ENCODE measurements around the gene SOS1.

Gene SOS1

DNA sequence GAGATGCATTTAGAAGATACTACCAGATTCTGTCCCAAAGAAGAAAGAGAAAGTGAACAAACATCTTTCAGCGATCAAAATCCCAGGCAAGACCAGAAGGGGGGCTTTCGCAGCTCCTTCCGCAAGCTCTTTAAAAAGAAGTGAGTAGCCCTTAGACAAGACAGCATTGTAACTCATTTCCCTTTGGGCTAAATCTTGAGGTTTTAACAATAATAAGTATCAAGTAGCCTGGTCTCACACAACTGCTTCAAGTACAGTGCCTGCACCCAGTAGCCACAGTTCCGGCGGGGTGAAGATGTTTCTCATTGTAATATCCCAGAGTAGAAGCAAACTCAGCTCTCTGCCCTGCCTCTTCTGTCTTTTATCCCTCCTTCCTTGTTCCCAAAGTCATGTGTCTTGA lies 154.8 kb downstream of the SOS1 start:
- TF ChIP-seq, protein P1, sequence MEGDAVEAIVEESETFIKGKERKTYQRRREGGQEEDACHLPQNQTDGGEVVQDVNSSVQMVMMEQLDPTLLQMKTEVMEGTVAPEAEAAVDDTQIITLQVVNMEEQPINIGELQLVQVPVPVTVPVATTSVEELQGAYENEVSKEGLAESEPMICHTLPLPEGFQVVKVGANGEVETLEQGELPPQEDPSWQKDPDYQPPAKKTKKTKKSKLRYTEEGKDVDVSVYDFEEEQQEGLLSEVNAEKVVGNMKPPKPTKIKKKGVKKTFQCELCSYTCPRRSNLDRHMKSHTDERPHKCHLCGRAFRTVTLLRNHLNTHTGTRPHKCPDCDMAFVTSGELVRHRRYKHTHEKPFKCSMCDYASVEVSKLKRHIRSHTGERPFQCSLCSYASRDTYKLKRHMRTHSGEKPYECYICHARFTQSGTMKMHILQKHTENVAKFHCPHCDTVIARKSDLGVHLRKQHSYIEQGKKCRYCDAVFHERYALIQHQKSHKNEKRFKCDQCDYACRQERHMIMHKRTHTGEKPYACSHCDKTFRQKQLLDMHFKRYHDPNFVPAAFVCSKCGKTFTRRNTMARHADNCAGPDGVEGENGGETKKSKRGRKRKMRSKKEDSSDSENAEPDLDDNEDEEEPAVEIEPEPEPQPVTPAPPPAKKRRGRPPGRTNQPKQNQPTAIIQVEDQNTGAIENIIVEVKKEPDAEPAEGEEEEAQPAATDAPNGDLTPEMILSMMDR (conservative IDR thresholded peaks at IDR 0.05; ENCODE audit: low read depth, low read length), result no peak
- Histone ChIP-seq H3K27me3 (ENCODE audit: insufficient read depth, low read depth) (no peaks in the 10 kb centered on the region), H4K20me1 (ENCODE audit: insufficient read depth) (no peaks in the 10 kb centered on the region), H3K4me1 (ENCODE audit: low read depth, poor library complexity, severe bottlenecking) (peaks cover 3% of the 10 kb centered on the region), H3K79me2 (ENCODE audit: insufficient read depth, low read depth) (no peaks in the 10 kb centered on the region), H3K4me3 (IDR thresholded peaks at IDR 0.05; ENCODE audit: insufficient read depth, low read depth, low read length) (no peak overlapping the region), H2AFZ (ENCODE audit: low read depth) (no peak overlapping the region), H3K36me3 (ENCODE audit: insufficient read depth) (no peaks in the 10 kb centered on the region), H3K4me2 (no peak overlapping the region), H3K27ac (no peak overlapping the region), H3K9ac (no peak overlapping the region)

DNA sequence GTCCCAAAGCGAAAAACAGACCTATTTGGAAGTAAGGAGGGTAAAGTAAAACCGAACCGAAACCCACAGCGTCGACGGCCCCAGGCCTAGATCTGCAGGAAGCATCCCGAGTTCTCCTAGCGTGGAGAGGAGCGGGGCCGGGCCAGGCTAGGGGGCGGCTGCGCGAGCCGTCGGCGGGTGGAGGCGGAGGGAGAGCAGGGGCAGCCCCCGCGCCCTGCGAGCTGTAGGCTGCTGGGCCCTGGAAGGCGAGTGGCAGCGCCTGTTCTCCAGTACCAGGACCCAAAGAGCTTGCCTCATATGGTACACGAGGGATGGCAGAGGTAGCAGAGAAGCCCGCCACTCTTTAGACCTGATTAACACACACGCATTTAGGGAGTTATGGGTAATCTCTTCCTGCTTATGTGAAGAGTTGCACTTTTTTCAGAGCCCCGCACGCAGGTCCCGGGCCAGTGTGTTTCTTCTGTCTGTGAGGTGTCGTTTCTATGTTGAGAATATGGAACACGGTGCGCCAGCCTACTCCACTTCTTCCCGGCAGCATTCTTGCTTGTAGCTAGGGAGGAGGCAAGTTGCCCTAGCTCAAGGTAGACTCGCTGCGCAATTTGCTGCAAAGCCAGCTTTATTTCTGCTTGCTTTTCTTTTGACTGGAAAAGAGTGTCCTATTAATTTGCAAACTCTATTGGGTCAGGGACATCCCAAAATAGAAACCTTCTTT lies 160.1 kb downstream of the SOS1 start:
- H4K20me1 ChIP-seq (ENCODE audit: insufficient read depth), result no peaks in the 10 kb centered on the region
- no peaks in the 10 kb centered on the region for H3K36me3 ChIP-seq (ENCODE audit: insufficient read depth)
- no peak overlapping the region for H3K9ac ChIP-seq
- H3K27me3 ChIP-seq (ENCODE audit: insufficient read depth, low read depth), result no peaks in the 10 kb centered on the region
- no peak overlapping the region for H3K4me3 ChIP-seq (IDR thresholded peaks at IDR 0.05; ENCODE audit: insufficient read depth, low read depth, low read length)
- H3K4me1 ChIP-seq (ENCODE audit: low read depth, poor library complexity, severe bottlenecking), result peaks cover 3% of the 10 kb centered on the region
- H3K79me2 ChIP-seq (ENCODE audit: insufficient read depth, low read depth), result no peaks in the 10 kb centered on the region
- TF ChIP-seq, protein P1 (conservative IDR thresholded peaks at IDR 0.05; ENCODE audit: low read depth, low read length), result no peak
- H2AFZ ChIP-seq (ENCODE audit: low read depth), result no peak overlapping the region
- H3K4me2 ChIP-seq, result no peak overlapping the region
- H3K27ac ChIP-seq, result no peak overlapping the region

DNA sequence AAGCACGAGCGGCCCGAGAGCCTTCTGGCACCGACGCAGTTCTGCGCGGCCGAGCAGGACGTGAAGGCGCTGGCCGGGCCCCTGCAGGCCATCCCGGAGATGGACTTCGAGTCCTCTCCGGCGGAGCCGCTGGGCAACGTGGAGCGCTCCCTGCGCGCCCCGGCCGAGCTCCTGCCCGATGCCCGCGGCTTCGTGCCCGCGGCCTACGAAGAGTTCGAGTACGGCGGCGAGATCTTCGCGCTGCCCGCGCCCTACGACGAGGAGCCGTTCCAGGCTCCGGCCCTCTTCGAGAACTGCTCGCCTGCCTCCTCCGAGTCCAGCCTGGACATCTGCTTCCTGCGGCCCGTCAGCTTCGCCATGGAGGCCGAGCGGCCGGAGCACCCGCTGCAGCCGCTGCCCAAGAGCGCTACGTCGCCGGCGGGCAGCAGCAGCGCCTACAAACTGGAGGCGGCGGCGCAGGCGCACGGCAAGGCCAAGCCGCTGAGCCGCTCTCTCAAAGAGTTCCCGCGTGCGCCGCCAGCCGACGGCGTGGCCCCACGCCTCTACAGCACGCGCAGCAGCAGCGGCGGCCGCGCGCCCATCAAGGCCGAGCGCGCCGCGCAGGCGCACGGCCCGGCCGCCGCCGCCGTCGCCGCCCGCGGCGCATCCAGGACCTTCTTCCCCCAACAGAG lies 160.8 kb downstream of the SOS1 start:
- H3K9ac ChIP-seq, result no peak overlapping the region

DNA sequence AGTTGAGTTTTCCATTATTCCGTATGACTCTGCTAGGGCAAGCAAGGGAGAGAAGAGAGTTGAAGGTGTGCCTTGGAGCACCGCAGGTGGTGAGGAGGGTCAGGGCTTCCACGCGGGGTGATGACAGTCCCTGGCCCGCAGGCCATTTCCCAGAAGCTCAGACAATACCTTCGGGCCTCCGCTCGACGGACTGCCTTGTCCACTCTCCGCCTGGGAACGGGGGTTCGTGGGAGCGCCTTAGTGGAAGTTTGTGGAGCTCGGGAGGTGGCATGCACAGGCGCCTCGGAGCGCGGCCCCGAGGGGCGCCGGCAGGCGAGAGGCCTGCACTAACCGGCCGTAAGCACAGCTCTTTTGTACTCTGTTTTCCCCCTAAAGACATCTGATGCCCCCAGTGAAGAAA lies 161.4 kb downstream of the SOS1 start:
- Histone ChIP-seq H3K4me3 (IDR thresholded peaks at IDR 0.05; ENCODE audit: insufficient read depth, low read depth, low read length) (no peak overlapping the region), H3K36me3 (ENCODE audit: insufficient read depth) (no peaks in the 10 kb centered on the region), H4K20me1 (ENCODE audit: insufficient read depth) (no peaks in the 10 kb centered on the region), H3K9ac (no peak overlapping the region), H3K27me3 (ENCODE audit: insufficient read depth, low read depth) (no peaks in the 10 kb centered on the region), H3K4me1 (ENCODE audit: low read depth, poor library complexity, severe bottlenecking) (peaks cover 3% of the 10 kb centered on the region), H2AFZ (ENCODE audit: low read depth) (no peak overlapping the region), H3K4me2 (no peak overlapping the region), H3K27ac (no peak overlapping the region), H3K79me2 (ENCODE audit: insufficient read depth, low read depth) (no peaks in the 10 kb centered on the region)
- TF ChIP-seq, protein P1 (conservative IDR thresholded peaks at IDR 0.05; ENCODE audit: low read depth, low read length), result no peak

More for the DNA sequence above, 160.8 kb downstream of the SOS1 start:
- Histone ChIP-seq H4K20me1 (ENCODE audit: insufficient read depth) (no peaks in the 10 kb centered on the region), H3K36me3 (ENCODE audit: insufficient read depth) (no peaks in the 10 kb centered on the region), H3K4me3 (IDR thresholded peaks at IDR 0.05; ENCODE audit: insufficient read depth, low read depth, low read length) (no peak overlapping the region), H3K27ac (no peak overlapping the region), H2AFZ (ENCODE audit: low read depth) (no peak overlapping the region), H3K79me2 (ENCODE audit: insufficient read depth, low read depth) (no peaks in the 10 kb centered on the region), H3K4me2 (no peak overlapping the region), H3K27me3 (ENCODE audit: insufficient read depth, low read depth) (no peaks in the 10 kb centered on the region), H3K4me1 (ENCODE audit: low read depth, poor library complexity, severe bottlenecking) (peaks cover 3% of the 10 kb centered on the region)
- TF ChIP-seq, protein P1 (conservative IDR thresholded peaks at IDR 0.05; ENCODE audit: low read depth, low read length), result no peak

All from KMS-11 (cell line).